ENCODE data around the gene EFNA2.
"Not testable (repeated sequence)": the region's sequence is repeated elsewhere in the genome, so short reads cannot be mapped to it uniquely, and the experiment has no call there.

EFNA2 gene

GRCh38 chr19:1239796-1240737, 45.6 kb upstream of the EFNA2 start:
- Histone ChIP-seq H3K4me2 (peak overlapping the region; percentile 92 to 100 (median 99)), H3K27ac (peak overlapping the region in 2 of 11 experiments; percentile 20 to 25; a peak in 1 of 22 replicates), H3K9me3 (replicated peaks in 1 of 11) (no peaks in the 10 kb centered on the region), H3K4me3 (peak overlapping the region in 8 of 10 experiments; percentile 36 to 96 (median 80); a peak in 11 of 20 replicates), H3K36me3 (peaks cover 0 to 13% (median 6%) of the 10 kb centered on the region in 11 experiments; a peak in 8 of 22 replicates), H4K20me1 (peaks cover 14 to 65% (median 41%) of the 10 kb centered on the region in 11 experiments; a peak in 21 of 22 replicates), H3K9ac (peak overlapping the region in 9 of 11 experiments; percentile 31 to 95 (median 56); a peak in 14 of 22 replicates), H3K4me1 (peaks cover 47 to 72% (median 69%) of the 10 kb centered on the region in 10 experiments), H3K27me3 (peaks cover 24 to 51% (median 50%) of the 10 kb centered on the region in 11 experiments)
- TF ChIP-seq Cebpa-rat (IDR thresholded peaks at IDR 0.05) = no peak

- H3K27ac ChIP-seq = peak overlapping the region in 8 of 11 experiments; percentile 76 to 90 (median 86); a peak in 12 of 22 replicates
- TF ChIP-seq Cebpa-rat (IDR thresholded peaks at IDR 0.05) = no peak
- H3K9me3 ChIP-seq (replicated peaks in 1 of 11) = no peaks in the 10 kb centered on the region
- H3K9ac ChIP-seq = peak overlapping the region; percentile 87 to 95 (median 92); a peak in 20 of 22 replicates
- peak overlapping the region; percentile 92 to 100 (median 99) for H3K4me2 ChIP-seq
- peaks cover 0 to 13% (median 6%) of the 10 kb centered on the region in 11 experiments; a peak in 8 of 22 replicates for H3K36me3 ChIP-seq
- H3K4me3 ChIP-seq = peak overlapping the region; percentile 79 to 96 (median 88)
- peaks cover 14 to 65% (median 47%) of the 10 kb centered on the region in 11 experiments; a peak in 20 of 22 replicates for H4K20me1 ChIP-seq
- peaks cover 56 to 81% (median 76%) of the 10 kb centered on the region in 10 experiments for H3K4me1 ChIP-seq
- peaks cover 21 to 42% (median 41%) of the 10 kb centered on the region in 11 experiments for H3K27me3 ChIP-seq
Observed at GRCh38 chr19:1240925-1241324, 44.7 kb upstream of the EFNA2 start.

- peak within 1 kb of the TSS; percentile 64 to 92 (median 86); a peak in 21 of 22 replicates for H3K27ac ChIP-seq
- H3K4me1 ChIP-seq = peaks cover 62 to 87% (median 76%) of the 10 kb centered on the region in 10 experiments
Observed at GRCh38 chr19:1241417-1242095, 44.1 kb upstream of the EFNA2 start, which contains the start of gene ATP5F1D. TSS of gene ATP5F1D (plus strand) at chr19:1241751. CDS start at chr19:1241851, 100 bp downstream.

GRCh38 chr19:1243768-1244692, 41.6 kb upstream of the EFNA2 start:
- Histone ChIP-seq H3K27ac (peak overlapping the region; percentile 40 to 72 (median 58); a peak in 17 of 22 replicates), H3K36me3 (peaks cover 0 to 17% (median 6%) of the 10 kb centered on the region in 11 experiments; a peak in 8 of 22 replicates), H4K20me1 (peaks cover 14 to 54% (median 42%) of the 10 kb centered on the region in 11 experiments; a peak in 20 of 22 replicates), H3K27me3 (peaks cover 0 to 11% (median 10%) of the 10 kb centered on the region in 11 experiments; a peak in 18 of 22 replicates), H3K9me3 (replicated peaks in 1 of 11) (no peaks in the 10 kb centered on the region), H3K4me3 (peak overlapping the region; percentile 44 to 96 (median 85)), H3K9ac (peak overlapping the region; percentile 87 to 95 (median 92)), H3K4me1 (peaks cover 70 to 81% (median 77%) of the 10 kb centered on the region in 10 experiments), H3K4me2 (peak overlapping the region; percentile 94 to 100 (median 100))
- no peak for TF ChIP-seq Cebpa-rat (IDR thresholded peaks at IDR 0.05)

More at GRCh38 chr19:1241417-1242095, 44.1 kb upstream of the EFNA2 start, which contains the start of gene ATP5F1D:
- H3K4me2 ChIP-seq = peak within 1 kb of the TSS; percentile 94 to 100 (median 100)
- H3K9ac ChIP-seq = peak within 1 kb of the TSS; percentile 87 to 95 (median 92)
- H4K20me1 ChIP-seq = peaks cover 14 to 64% (median 48%) of the 10 kb centered on the region in 11 experiments; a peak in 20 of 22 replicates
- H3K9me3 ChIP-seq (replicated peaks in 1 of 11) = no peaks in the 10 kb centered on the region
- H3K4me3 ChIP-seq = peak within 1 kb of the TSS; percentile 79 to 96 (median 88)
- no peak for TF ChIP-seq Cebpa-rat (IDR thresholded peaks at IDR 0.05)
- peaks cover 15 to 36% (median 35%) of the 10 kb centered on the region in 11 experiments for H3K27me3 ChIP-seq
- H3K36me3 ChIP-seq = peaks cover 0 to 17% (median 6%) of the 10 kb centered on the region in 11 experiments; a peak in 8 of 22 replicates

- Histone ChIP-seq H3K36me3 (peaks cover under 1 to 19% (median 8%) of the 10 kb centered on the region in 11 experiments; a peak in 21 of 22 replicates), H3K4me3 (peak overlapping the region; percentile 44 to 96 (median 56))
- TF ChIP-seq Cebpa-rat (IDR thresholded peaks at IDR 0.05) = no peak
Observed at GRCh38 chr19:1244693-1245451, 40.8 kb upstream of the EFNA2 start.

GRCh38 chr19:1245494-1246264, 40.0 kb upstream of the EFNA2 start:
- Histone ChIP-seq H3K27me3 (no peaks in the 10 kb centered on the region), H3K9me3 (replicated peaks in 1 of 11) (peaks cover 0 to 5% (median 0%) of the 10 kb centered on the region in 11 experiments; a peak in 6 of 22 replicates), H3K4me3 (peak overlapping the region in 7 of 10 experiments; percentile 44 to 96 (median 79); a peak in 5 of 20 replicates), H4K20me1 (peaks cover 25 to 58% (median 49%) of the 10 kb centered on the region in 11 experiments), H3K36me3 (peaks cover 9 to 27% (median 16%) of the 10 kb centered on the region in 11 experiments; a peak in 21 of 22 replicates), H3K4me1 (peaks cover 63 to 69% (median 67%) of the 10 kb centered on the region in 10 experiments), H3K27ac (peak overlapping the region in 10 of 11 experiments; percentile 40 to 72 (median 52); a peak in 15 of 22 replicates), H3K9ac (peak overlapping the region; percentile 43 to 95 (median 90); a peak in 17 of 22 replicates), H3K4me2 (peak overlapping the region; percentile 94 to 100 (median 100))
- TF ChIP-seq Cebpa-rat (IDR thresholded peaks at IDR 0.05) = no peak

More at GRCh38 chr19:1244693-1245451, 40.8 kb upstream of the EFNA2 start:
- H4K20me1 ChIP-seq = peaks cover 17 to 50% (median 41%) of the 10 kb centered on the region in 11 experiments
- H3K4me2 ChIP-seq = peak overlapping the region; percentile 94 to 100 (median 100)
- H3K9me3 ChIP-seq (replicated peaks in 1 of 11) = no peaks in the 10 kb centered on the region; a peak in 3 of 22 replicates
- H3K27ac ChIP-seq = peak overlapping the region; percentile 40 to 72 (median 58); a peak in 18 of 22 replicates
- peaks cover 67 to 74% (median 70%) of the 10 kb centered on the region in 10 experiments for H3K4me1 ChIP-seq
- peaks cover 0 to 3% (median 2%) of the 10 kb centered on the region in 11 experiments; a peak in 12 of 22 replicates for H3K27me3 ChIP-seq
- H3K9ac ChIP-seq = peak overlapping the region; percentile 43 to 95 (median 90)

- Histone ChIP-seq H3K9ac (peak overlapping the region in 10 of 11 experiments; percentile 30 to 64 (median 54); a peak in 14 of 22 replicates), H4K20me1 (peaks cover 33 to 66% (median 57%) of the 10 kb centered on the region in 11 experiments), H3K4me2 (peak overlapping the region; percentile 79 to 100 (median 99)), H3K4me1 (peaks cover 55 to 62% (median 59%) of the 10 kb centered on the region in 10 experiments), H3K27ac (peak overlapping the region in 9 of 11 experiments; percentile 27 to 56 (median 40); a peak in 12 of 22 replicates), H3K36me3 (peaks cover 11 to 35% (median 24%) of the 10 kb centered on the region in 11 experiments; a peak in 21 of 22 replicates)
- not testable (repeated sequence) for H3K9me3 ChIP-seq (replicated peaks in 1 of 11); H3K4me3 ChIP-seq; H3K27me3 ChIP-seq
Observed at GRCh38 chr19:1246265-1247087, 39.2 kb upstream of the EFNA2 start.
